ENCODE measurements around the gene OR2T5. TPM values are rescaled to one million over a fixed set of nuclear protein-coding genes. Genes with fewer than 3 reads are reported as not detected.
A peak's percentile ranks its signal among the peaks of the same experiment; 100 is the strongest.
"Not testable (repeated sequence)": the region's sequence is repeated elsewhere in the genome, so short reads cannot be mapped to it uniquely, and the experiment has no call there.

The OR2T5 gene
- total RNA-seq, 1 donor from 2014 or later = not detected

DNA sequence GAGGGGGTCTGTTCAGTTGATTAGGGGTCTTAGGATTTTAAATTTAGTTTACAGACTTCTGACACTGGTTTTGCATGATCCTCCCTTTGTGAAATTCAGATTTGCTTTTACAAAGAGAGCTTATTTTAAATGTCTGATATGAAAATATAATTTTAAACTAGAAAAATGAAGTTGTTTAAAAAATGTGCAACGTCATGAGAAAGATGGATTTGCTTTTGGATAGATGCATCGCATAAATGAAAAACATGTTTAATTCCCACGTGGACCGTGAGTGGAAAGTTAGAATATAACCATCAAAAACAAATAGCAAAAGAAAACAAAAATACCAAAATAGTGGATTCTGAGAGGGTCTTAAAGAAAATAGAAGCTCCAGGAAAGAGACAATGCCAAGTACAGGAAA lies 17.2 kb upstream of the OR2T5 start:
- intact Hi-C loops (cut with micrococcal nuclease) = loop anchor here (5.0 kb wide), 1 partner anchor 101 kb away; the partner anchor contains the start of gene OR2T34
- H3K4me1 Mint-ChIP-seq (ENCODE audit: low read depth) = no peaks in the 10 kb centered on the region
- H3K4me3 Mint-ChIP-seq = no peak overlapping the region
- no peaks in the 10 kb centered on the region for H3K9me3 Mint-ChIP-seq
- no peak overlapping the region for H3K27ac Mint-ChIP-seq
- peaks cover 9% of the 10 kb centered on the region for H3K27me3 Mint-ChIP-seq (ENCODE audit: insufficient read depth)
- DNase-seq (ENCODE audit: low spot score) = no peak
- no peaks in the 10 kb centered on the region for H3K36me3 Mint-ChIP-seq (ENCODE audit: low read depth)

GRCh38 chr1:248472111-248472510 lies 16.3 kb upstream of the OR2T5 start:
- not testable (repeated sequence) for H3K36me3 Mint-ChIP-seq (ENCODE audit: low read depth); H3K27ac Mint-ChIP-seq; DNase-seq (ENCODE audit: low spot score); H3K9me3 Mint-ChIP-seq; H3K4me1 Mint-ChIP-seq (ENCODE audit: low read depth); H3K4me3 Mint-ChIP-seq
- intact Hi-C loops (cut with micrococcal nuclease) = loop anchor here (5.0 kb wide), 1 partner anchor 100 kb away; the partner anchor contains the start of gene OR2T34
- H3K27me3 Mint-ChIP-seq (ENCODE audit: insufficient read depth) = peaks cover 12% of the 10 kb centered on the region

GRCh38 chr1:248473051-248473450 lies 15.3 kb upstream of the OR2T5 start, which contains the start of gene OR2T3:
OR2T3 (plus strand) TSS chr1:248473351; CDS start chr1:248473351, 0 bp downstream.
- H3K4me1 Mint-ChIP-seq (ENCODE audit: low read depth) = not testable (repeated sequence)
- H3K27me3 Mint-ChIP-seq (ENCODE audit: insufficient read depth) = peaks cover 12% of the 10 kb centered on the region

DNA sequence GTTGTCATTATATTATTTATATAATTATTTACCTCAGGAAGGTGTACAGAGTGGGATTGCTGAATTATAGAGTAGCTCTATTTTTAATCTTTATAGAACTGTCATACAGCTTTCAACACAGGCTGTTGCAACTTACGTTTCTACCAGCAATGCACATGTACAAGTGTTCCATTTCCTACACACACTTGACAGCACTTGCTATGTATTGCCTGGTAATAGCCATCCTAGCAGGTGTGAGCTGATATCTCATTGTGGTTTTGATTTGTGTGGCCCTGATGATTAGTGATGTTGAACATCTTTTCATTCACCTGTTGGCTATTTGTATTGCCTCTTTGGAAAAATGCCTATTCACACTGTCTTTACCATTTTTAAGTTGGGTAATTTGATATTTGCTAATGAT lies 12.7 kb upstream of the OR2T5 start:
- H3K4me3 Mint-ChIP-seq; DNase-seq (ENCODE audit: low spot score); H3K9me3 Mint-ChIP-seq; intact Hi-C loops (cut with micrococcal nuclease); H3K4me1 Mint-ChIP-seq (ENCODE audit: low read depth); H3K27ac Mint-ChIP-seq; H3K36me3 Mint-ChIP-seq (ENCODE audit: low read depth): not testable (repeated sequence)
- H3K27me3 Mint-ChIP-seq (ENCODE audit: insufficient read depth) = peaks cover 12% of the 10 kb centered on the region

More at GRCh38 chr1:248473051-248473450, 15.3 kb upstream of the OR2T5 start, which contains the start of gene OR2T3:
- not testable (repeated sequence) for DNase-seq (ENCODE audit: low spot score); H3K36me3 Mint-ChIP-seq (ENCODE audit: low read depth); H3K27ac Mint-ChIP-seq; H3K4me3 Mint-ChIP-seq; H3K9me3 Mint-ChIP-seq
- intact Hi-C loops (cut with micrococcal nuclease) = loop anchor here (5.0 kb wide), 1 partner anchor 99 kb away; the partner anchor contains the start of gene OR2T34

DNA sequence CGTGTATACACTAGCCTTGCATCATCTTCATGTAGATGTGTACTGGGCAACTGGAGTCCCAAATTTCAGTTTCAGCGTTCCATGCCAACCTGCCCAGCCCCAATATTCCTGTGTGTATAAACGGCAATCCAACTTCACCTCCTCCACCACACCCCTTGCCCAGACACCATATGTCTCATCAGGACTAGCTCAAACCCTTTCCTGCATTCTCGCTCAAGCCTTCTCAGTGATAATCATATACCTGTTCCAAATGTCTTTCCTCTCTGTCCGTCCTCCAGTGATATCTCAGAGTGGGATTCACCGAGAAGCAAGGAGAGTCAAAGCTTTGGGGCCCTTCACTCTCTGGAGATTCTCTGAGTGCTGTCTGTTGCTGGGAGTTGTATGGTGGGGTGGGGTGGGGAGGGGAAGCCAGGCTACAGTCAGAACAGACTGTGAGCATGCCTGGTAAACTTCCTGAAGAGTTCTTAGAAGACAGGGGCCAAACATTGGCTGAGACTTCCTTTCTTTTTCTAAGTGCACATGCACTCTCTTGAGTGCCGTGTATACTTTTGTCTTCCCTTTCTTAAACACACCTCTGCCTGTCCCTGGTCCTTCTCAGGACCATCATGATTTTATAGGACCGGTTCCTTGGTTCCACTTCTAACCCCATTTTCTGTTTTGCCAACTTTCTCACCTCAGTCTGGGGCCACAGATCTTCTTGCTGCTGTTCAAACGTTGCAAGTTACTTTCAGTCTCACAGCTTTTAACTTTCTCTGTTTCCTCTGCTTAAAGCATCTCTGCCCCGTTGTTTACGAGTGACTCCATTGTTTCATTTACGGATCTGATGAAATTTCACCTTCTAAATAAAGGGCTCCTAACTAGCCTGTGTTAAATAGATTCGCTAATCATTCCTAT lies 6.5 kb upstream of the OR2T5 start:
- DNase-seq (ENCODE audit: low spot score) = peak; percentile 11
- H3K27me3 Mint-ChIP-seq (ENCODE audit: insufficient read depth); H3K9me3 Mint-ChIP-seq; intact Hi-C loops (cut with micrococcal nuclease); H3K36me3 Mint-ChIP-seq (ENCODE audit: low read depth): not testable (repeated sequence)
- Mint-ChIP-seq H3K27ac (peak overlapping the region; percentile 86), H3K4me3 (peak overlapping the region; percentile 81), H3K4me1 (ENCODE audit: low read depth) (peaks cover 14% of the 10 kb centered on the region)

DNA sequence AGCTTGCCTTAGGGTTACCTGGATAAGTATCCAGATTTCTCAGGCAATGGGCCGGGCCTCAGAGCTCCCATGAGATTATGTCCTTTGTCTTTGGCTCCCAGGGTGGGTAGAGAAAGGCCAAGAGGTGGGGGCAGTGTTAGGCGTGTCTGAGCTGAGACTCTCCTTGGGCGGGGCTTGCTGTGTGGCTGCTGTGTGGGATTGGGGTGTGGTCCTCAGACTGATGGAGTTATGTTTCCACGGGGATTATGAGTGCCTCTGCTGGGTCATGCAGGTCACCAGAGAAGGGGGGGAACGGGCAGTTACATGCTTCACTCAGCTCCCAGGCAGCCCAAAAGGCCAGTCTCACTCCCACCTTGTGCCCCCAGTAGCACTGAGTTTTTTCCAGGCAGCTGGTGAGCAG lies 8.3 kb downstream of the OR2T5 start:
- H3K9me3 Mint-ChIP-seq; H3K27me3 Mint-ChIP-seq (ENCODE audit: insufficient read depth); DNase-seq (ENCODE audit: low spot score); intact Hi-C loops (cut with micrococcal nuclease); H3K27ac Mint-ChIP-seq; H3K36me3 Mint-ChIP-seq (ENCODE audit: low read depth); H3K4me3 Mint-ChIP-seq; H3K4me1 Mint-ChIP-seq (ENCODE audit: low read depth): not testable (repeated sequence)

- intact Hi-C loops (cut with micrococcal nuclease); H3K4me1 Mint-ChIP-seq (ENCODE audit: low read depth); DNase-seq (ENCODE audit: low spot score); H3K4me3 Mint-ChIP-seq; H3K36me3 Mint-ChIP-seq (ENCODE audit: low read depth); H3K27ac Mint-ChIP-seq; H3K27me3 Mint-ChIP-seq (ENCODE audit: insufficient read depth); H3K9me3 Mint-ChIP-seq: not testable (repeated sequence)
Measured at GRCh38 chr1:248500305-248501035, 12.1 kb downstream of the OR2T5 start.

DNA sequence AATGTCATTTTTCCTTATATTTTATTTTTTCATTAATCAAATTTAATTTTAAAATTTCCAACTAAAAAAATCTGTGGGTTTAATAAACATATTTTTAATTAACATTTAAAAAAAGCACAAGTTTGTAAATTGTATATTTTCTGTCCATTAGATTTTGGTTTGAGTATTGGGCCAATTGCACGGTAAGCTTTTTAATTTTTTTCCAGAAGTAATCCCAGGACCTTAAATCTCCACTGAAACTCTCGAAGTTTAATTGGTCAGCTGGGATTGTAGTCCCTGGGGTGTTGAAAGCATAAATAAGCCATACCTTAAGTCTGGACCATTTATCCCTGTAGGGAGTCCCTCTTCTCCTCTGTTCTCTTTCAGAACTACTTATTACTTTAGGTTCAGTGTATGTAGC lies 19.4 kb downstream of the OR2T5 start, which contains the start of gene OR2G6:
Gene OR2G6 (plus strand): TSS at position 301 of the 400 bp plus-strand sequence. CDS start 13,574 bp downstream, outside the sequence.
- H3K27ac Mint-ChIP-seq; DNase-seq (ENCODE audit: low spot score); intact Hi-C loops (cut with micrococcal nuclease); H3K9me3 Mint-ChIP-seq; H3K27me3 Mint-ChIP-seq (ENCODE audit: insufficient read depth); H3K4me3 Mint-ChIP-seq; H3K36me3 Mint-ChIP-seq (ENCODE audit: low read depth); H3K4me1 Mint-ChIP-seq (ENCODE audit: low read depth): not testable (repeated sequence)

- DNase-seq (ENCODE audit: low spot score) = not testable (repeated sequence)
Measured at GRCh38 chr1:248510217-248510616, 21.8 kb downstream of the OR2T5 start.

DNA sequence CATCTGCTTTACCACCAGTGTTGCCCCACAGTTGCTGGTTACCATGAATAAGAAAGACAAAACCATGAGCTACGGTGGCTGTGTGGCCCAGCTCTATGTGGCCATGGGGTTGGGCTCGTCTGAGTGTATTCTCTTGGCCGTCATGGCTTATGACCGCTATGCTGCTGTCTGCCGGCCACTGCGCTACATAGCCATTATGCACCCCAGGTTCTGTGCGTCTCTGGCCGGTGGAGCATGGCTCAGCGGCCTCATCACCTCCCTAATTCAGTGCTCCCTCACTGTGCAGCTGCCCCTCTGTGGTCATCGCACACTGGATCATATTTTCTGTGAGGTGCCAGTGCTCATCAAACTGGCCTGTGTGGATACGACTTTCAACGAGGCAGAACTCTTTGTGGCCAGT lies 33.5 kb downstream of the OR2T5 start:
- Mint-ChIP-seq H3K4me1 (ENCODE audit: low read depth) (no peaks in the 10 kb centered on the region), H3K9me3 (no peaks in the 10 kb centered on the region), H3K36me3 (ENCODE audit: low read depth) (no peaks in the 10 kb centered on the region), H3K27ac (no peak overlapping the region), H3K27me3 (ENCODE audit: insufficient read depth) (peaks cover 6% of the 10 kb centered on the region), H3K4me3 (no peak overlapping the region)
- intact Hi-C loops (cut with micrococcal nuclease) = no loop called here
- DNase-seq (ENCODE audit: low spot score) = no peak

More at GRCh38 chr1:248510217-248510616, 21.8 kb downstream of the OR2T5 start:
- H3K27ac Mint-ChIP-seq; H3K27me3 Mint-ChIP-seq (ENCODE audit: insufficient read depth); H3K4me3 Mint-ChIP-seq; H3K4me1 Mint-ChIP-seq (ENCODE audit: low read depth); intact Hi-C loops (cut with micrococcal nuclease); H3K36me3 Mint-ChIP-seq (ENCODE audit: low read depth); H3K9me3 Mint-ChIP-seq: not testable (repeated sequence)

- H3K9me3 Mint-ChIP-seq; H3K4me1 Mint-ChIP-seq (ENCODE audit: low read depth); H3K27me3 Mint-ChIP-seq (ENCODE audit: insufficient read depth); H3K36me3 Mint-ChIP-seq (ENCODE audit: low read depth); H3K27ac Mint-ChIP-seq; intact Hi-C loops (cut with micrococcal nuclease); H3K4me3 Mint-ChIP-seq; DNase-seq (ENCODE audit: low spot score): not testable (repeated sequence)
Measured at GRCh38 chr1:248537449-248537848, 49.1 kb downstream of the OR2T5 start.

Measured in activated T-helper 1 cell treated with anti-CD3 and anti-CD28 coated beads, Interleukin-12 subunit alpha, Interleukin-12 subunit beta, Interleukin-2, Interleukin-4 antibody, amounts not matched to agents 30 ng/mL and 10 ng/mL and 1 ng/mL, durations not matched to agents 14 hours and 24 hours and 36 hours (primary cell).